HG03521 (cell line): ENCODE results near the gene LRMDA.

Source experiments
- ATAC-seq: cut with Tn5 transposase; IDR thresholded peaks from one replicate; pipeline ENCODE4 v1.9.1; 2021; ENCODE audit warnings: mild to moderate bottlenecking, moderate library complexity; ENCODE audit not compliant: unreplicated experiment

The LRMDA gene

GRCh38 chr10:76202777-76203176 lies 771.4 kb downstream of the LRMDA start:
- ATAC-seq, result no peak

GRCh38 chr10:76205361-76205760 lies 773.9 kb downstream of the LRMDA start:
- ATAC-seq, result no peak

GRCh38 chr10:76206797-76207352 lies 775.5 kb downstream of the LRMDA start:
- ATAC-seq, result no peak

- ATAC-seq, result no peak
These were observed 777.7 kb downstream of the LRMDA start for GRCh38 chr10:76209135-76209534.

- ATAC-seq, result no peak
These were observed 778.8 kb downstream of the LRMDA start for GRCh38 chr10:76210211-76210610.

- ATAC-seq, result no peak
These were observed 780.3 kb downstream of the LRMDA start for GRCh38 chr10:76211691-76212090.

GRCh38 chr10:76213876-76214275 lies 782.5 kb downstream of the LRMDA start:
- no peak for ATAC-seq

GRCh38 chr10:76218035-76218434 lies 786.6 kb downstream of the LRMDA start:
- no peak for ATAC-seq

- ATAC-seq, result no peak
These were observed 797.9 kb downstream of the LRMDA start for GRCh38 chr10:76229341-76229740.

- ATAC-seq, result no peak
These were observed 799.5 kb downstream of the LRMDA start for GRCh38 chr10:76230921-76231285.

- no peak for ATAC-seq
These were observed 800.0 kb downstream of the LRMDA start for GRCh38 chr10:76231286-76231934.

GRCh38 chr10:76234499-76235226 lies 803.2 kb downstream of the LRMDA start:
- no peak for ATAC-seq

GRCh38 chr10:76236356-76236755 lies 804.9 kb downstream of the LRMDA start:
- no peak for ATAC-seq

GRCh38 chr10:76242956-76243355 lies 811.5 kb downstream of the LRMDA start:
- no peak for ATAC-seq

GRCh38 chr10:76244061-76244686 lies 812.8 kb downstream of the LRMDA start:
- ATAC-seq, result no peak

- ATAC-seq, result no peak
These were observed 814.6 kb downstream of the LRMDA start for GRCh38 chr10:76245951-76246495.

- no peak for ATAC-seq
These were observed 817.3 kb downstream of the LRMDA start for GRCh38 chr10:76248649-76249200.

- ATAC-seq, result no peak
These were observed 820.6 kb downstream of the LRMDA start for GRCh38 chr10:76251841-76252671.

- ATAC-seq, result no peak
These were observed 821.3 kb downstream of the LRMDA start for GRCh38 chr10:76252733-76253132.

- ATAC-seq, result no peak
These were observed 823.8 kb downstream of the LRMDA start for GRCh38 chr10:76255241-76255640.
